Bronchial epithelial cell (primary cell): ENCODE data around the gene WDR1. TPM values are rescaled to one million over a fixed set of nuclear protein-coding genes. Genes with fewer than 3 reads are reported as not detected.

ENCODE experiments used
- DNase-seq: peaks from one replicate; pipeline ENCODE4 v3.0.0-alpha.2; 2010; ENCODE audit warnings: low read depth
- FAIRE-seq: peaks from 2 replicates; lab custom pipeline; 2011; peaks lifted over from hg19 to GRCh38; lab: Jason Lieb, UNC
- H3K27me3 ChIP-seq: 2 replicates; pipeline ENCODE4 v1.5.1; 2011; ENCODE audit warnings: low read length; ENCODE audit not compliant: control insufficient read depth, insufficient read depth
- H3K36me3 ChIP-seq: 2 replicates; pipeline ENCODE4 v1.5.1; 2011; ENCODE audit warnings: low read length; ENCODE audit not compliant: control insufficient read depth, insufficient read depth
- H3K4me3 ChIP-seq: 2 replicates; pipeline ENCODE4 v1.5.1; 2011; ENCODE audit warnings: mild to moderate bottlenecking, low read depth, low read length, control low read depth
- total RNA-seq: library from RNA; depleted of rRNA; stranded (reverse); fragments of >200 nt; gene quantifications from 2 replicates; pipeline ENCODE4 v1.2.1, GENCODE V29; 2014
- TF ChIP-seq, protein P1 (sequence below): IDR thresholded peaks from 2 replicates; pipeline ENCODE4 v1.5.1; 2011; ENCODE audit warnings: mild to moderate bottlenecking, moderate library complexity, low read length, control low read depth, inconsistent platforms; ENCODE audit not compliant: insufficient read depth, severe bottlenecking

Gene WDR1
- total RNA-seq, 1 donor from 2014 or later, result 290 TPM

DNA sequence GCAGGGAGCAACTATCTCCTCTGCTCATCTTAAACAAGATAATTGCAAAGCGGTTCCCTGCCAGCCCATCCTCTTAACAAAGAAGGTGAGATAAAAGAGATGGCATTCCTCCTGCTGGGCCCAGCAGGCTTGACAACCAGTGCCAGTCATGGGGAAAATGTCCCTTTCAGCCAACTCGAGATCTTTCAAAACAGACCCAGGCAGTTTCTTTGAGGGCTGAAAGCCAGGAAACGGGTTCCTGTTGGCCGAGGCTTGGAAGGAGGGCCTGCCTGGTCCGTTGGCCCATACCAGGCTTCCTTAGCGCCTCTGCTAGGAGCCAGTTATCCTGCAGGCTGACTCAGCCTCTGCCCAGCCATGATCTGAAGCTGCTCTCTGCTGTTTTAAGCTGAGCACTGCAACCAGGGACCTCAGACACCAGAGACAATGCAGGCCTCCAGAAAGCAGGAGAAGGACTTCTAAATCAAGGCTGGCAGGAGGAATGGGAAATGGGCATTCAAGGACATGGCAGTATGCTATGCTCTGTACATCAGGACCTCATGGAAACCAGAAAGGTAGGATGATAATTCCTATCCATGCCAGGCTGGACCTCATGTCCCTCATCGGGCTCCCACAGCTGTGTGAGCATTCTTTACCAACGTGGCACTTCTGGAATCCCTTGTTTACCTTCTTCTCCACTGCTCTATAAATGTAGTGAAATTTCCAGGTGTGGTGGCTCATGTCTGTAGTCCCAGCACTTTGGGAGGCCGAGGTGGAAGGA is 52.9 kb downstream of the WDR1 start:
- H3K4me3 ChIP-seq, result no peak overlapping the region
- FAIRE-seq (peak; percentile 89), DNase-seq (peak; percentile 80)
- no peaks in the 10 kb centered on the region for H3K27me3 ChIP-seq
- TF ChIP-seq, protein P1, sequence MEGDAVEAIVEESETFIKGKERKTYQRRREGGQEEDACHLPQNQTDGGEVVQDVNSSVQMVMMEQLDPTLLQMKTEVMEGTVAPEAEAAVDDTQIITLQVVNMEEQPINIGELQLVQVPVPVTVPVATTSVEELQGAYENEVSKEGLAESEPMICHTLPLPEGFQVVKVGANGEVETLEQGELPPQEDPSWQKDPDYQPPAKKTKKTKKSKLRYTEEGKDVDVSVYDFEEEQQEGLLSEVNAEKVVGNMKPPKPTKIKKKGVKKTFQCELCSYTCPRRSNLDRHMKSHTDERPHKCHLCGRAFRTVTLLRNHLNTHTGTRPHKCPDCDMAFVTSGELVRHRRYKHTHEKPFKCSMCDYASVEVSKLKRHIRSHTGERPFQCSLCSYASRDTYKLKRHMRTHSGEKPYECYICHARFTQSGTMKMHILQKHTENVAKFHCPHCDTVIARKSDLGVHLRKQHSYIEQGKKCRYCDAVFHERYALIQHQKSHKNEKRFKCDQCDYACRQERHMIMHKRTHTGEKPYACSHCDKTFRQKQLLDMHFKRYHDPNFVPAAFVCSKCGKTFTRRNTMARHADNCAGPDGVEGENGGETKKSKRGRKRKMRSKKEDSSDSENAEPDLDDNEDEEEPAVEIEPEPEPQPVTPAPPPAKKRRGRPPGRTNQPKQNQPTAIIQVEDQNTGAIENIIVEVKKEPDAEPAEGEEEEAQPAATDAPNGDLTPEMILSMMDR, result peak; percentile 82
- H3K36me3 ChIP-seq, result peaks cover 1% of the 10 kb centered on the region

DNA sequence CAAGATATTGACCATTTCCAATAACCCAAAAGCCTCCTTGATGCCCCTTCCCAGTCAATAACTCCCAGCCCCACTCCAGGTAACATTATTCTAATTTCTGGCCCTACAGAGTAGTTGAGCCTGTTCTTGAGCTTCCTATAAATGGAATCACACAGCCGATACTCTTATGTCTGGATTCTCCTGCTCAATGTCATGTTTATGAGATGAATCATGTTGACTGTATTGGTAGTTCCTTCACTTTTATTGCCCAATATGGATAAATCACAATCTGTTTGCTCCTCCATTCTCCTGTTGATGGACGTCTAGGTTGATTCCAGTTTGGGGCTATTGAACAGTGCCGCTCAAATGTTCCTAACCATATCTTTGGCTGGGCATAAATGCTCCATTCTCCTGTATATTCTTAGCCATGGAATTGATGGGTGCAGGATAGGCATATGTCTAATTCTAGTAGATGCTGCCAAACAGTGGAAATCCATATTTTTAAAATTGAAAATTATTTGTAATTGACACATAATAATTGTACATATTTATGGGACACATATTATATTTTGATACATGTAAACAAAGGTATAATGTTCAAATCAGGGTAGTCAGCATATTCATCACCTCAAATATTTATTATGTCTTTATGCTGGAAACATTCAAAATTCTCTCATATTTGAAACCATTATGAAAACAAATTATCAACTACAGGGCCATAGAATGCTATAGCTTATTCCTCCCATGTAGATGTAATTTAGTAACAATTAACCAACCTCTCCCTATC is 54.8 kb downstream of the WDR1 start:
- no peak overlapping the region for H3K4me3 ChIP-seq
- no peaks in the 10 kb centered on the region for H3K36me3 ChIP-seq
- TF ChIP-seq, protein P1, result no peak
- no peaks in the 10 kb centered on the region for H3K27me3 ChIP-seq
- DNase-seq (peak; percentile 91), FAIRE-seq (no peak)

GRCh38 chr4:10058371-10058770 is 58.2 kb downstream of the WDR1 start:
- Histone ChIP-seq H3K4me3 (no peak overlapping the region), H3K27me3 (no peaks in the 10 kb centered on the region), H3K36me3 (no peaks in the 10 kb centered on the region)
- TF ChIP-seq, protein P1, result no peak
- FAIRE-seq (no peak), DNase-seq (no peak)

GRCh38 chr4:10057023-10057395 is 59.6 kb downstream of the WDR1 start:
- TF ChIP-seq, protein P1, result no peak
- FAIRE-seq (no peak), DNase-seq (no peak)
- H3K4me3 ChIP-seq, result no peak overlapping the region
- no peaks in the 10 kb centered on the region for H3K36me3 ChIP-seq
- no peaks in the 10 kb centered on the region for H3K27me3 ChIP-seq

DNA sequence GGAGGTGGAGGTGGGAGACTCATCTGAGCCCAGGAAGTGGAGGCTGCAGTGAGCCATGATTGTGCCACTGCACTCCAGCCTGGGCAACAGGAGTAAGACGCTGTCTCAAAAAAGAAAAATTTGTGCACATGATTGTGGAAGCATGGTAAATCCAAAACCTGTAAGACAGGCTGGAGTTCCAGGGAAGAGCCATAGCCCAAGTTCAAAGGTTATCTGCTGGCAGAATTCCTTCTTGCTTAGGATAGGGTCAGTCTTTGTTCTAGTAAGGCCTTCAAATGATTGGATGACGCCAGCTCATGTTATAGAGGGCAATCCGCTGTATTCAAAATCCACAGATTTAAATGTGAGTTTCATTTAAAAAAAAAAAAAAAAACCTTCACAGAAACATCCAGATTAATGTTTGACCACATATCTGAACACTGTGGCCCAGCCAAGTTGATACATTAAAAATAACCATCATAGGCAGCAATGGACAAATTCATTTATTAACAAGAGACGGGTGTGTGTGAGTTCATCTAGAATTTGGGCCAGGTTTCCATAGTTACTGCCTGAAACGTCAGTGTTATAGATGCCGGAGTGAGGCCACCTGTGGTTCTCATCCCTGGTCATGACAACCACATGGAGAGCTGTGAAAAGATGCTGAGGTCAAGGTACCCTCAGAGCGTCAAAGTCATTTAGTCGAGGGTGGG is 60.1 kb downstream of the WDR1 start:
- no peak for DNase-seq
- Histone ChIP-seq H3K27me3 (no peaks in the 10 kb centered on the region), H3K36me3 (no peaks in the 10 kb centered on the region), H3K4me3 (no peak overlapping the region)
- TF ChIP-seq, protein P1, result no peak
- no peak for FAIRE-seq
